Measurements from ENCODE around the gene CACNA2D3. TPM values are rescaled to one million over a fixed set of nuclear protein-coding genes. Genes with fewer than 3 reads are reported as not detected.
A peak's percentile ranks its signal among the peaks of the same experiment; 100 is the strongest.

CACNA2D3 gene
- total and polyA plus RNA-seq, 2 donors from 2014 or later, result 5.7 to 11.2 TPM

GRCh38 chr3:54086652-54087405 is 35.5 kb upstream of the CACNA2D3 start:
- Histone ChIP-seq H3K9ac (ENCODE audit: low read length in 3 of 3) (no peak overlapping the region), H3K36me3 (ENCODE audit: control insufficient read depth in 2 of 3, insufficient read depth in 3 of 3, low read length in 3 of 3) (no peaks in the 10 kb centered on the region), H3K27me3 (ENCODE audit: control insufficient read depth, insufficient read depth, low read length) (peaks cover 5% of the 10 kb centered on the region), H3K9me3 (ENCODE audit: control insufficient read depth in 2 of 3, insufficient read depth in 1 of 3, low read length in 3 of 3) (no peaks in the 10 kb centered on the region), H3K27ac (ENCODE audit: low read depth in 2 of 2, low read length in 2 of 2) (no peak overlapping the region), H3K4me3 (ENCODE audit: low read length in 3 of 3) (peak overlapping the region in 1 of 3 donors; percentile 41), H3K4me1 (ENCODE audit: control insufficient read depth in 2 of 3, insufficient read depth in 2 of 3, low read depth in 1 of 3, low read length in 3 of 3) (peaks cover 0 to 2% (median 0%) of the 10 kb centered on the region in 3 donors)
- TF ChIP-seq CTCF (IDR thresholded peaks at IDR 0.05; ENCODE audit: borderline replicate concordance, extremely low read depth, insufficient read depth), result no peak
- FAIRE-seq, result no peak
- peak in 1 of 5 donors; percentile 34 for DNase-seq
- intact Hi-C loops (cut with DNase I), result no loop called here

DNA sequence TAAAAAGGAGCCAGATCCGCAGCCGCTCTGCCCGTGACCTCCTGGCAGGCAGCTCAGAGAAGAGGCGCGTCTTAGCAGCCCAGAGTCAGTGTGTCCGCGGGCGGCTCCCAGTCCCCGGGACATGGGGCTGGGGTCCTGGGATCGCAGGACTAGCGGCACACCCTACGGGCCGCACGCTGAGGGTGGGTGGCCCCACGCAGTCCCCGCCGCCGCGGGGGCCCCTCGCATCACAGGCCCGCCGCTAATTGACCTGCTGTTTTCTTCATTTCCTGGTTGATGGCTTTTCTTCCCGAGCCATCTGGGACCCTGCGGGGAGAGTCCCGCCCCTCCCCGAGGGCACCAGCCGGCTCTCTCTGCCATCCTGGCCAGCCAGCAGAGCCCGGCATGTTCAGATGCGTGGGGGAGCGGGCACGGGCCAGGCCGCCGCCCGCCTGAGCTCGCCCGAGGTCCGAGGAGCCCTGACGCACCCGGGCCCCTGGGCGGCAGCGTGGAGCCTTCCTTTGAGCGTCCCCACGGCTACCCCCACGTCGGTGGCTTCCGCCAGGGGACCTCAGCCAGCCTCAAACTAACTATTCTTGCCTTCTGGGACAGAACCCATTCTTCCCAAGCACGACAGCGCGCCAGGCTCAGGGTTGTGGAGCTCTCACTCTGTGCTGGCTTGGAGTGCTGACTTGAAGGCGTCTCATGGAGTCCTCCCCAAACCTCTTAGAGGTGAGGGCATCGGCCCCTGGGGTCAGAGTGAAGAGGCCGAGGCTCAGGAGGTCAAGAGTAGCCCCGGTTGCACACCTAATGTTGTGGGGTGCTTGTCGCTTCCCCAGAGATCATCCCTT is 34.6 kb upstream of the CACNA2D3 start:
- Histone ChIP-seq H3K27ac (ENCODE audit: low read depth in 2 of 2, low read length in 2 of 2) (no peak overlapping the region), H3K36me3 (ENCODE audit: control insufficient read depth in 2 of 3, insufficient read depth in 3 of 3, low read length in 3 of 3) (no peaks in the 10 kb centered on the region), H3K27me3 (ENCODE audit: control insufficient read depth, insufficient read depth, low read length) (peaks cover 5% of the 10 kb centered on the region), H3K4me1 (ENCODE audit: control insufficient read depth in 2 of 3, insufficient read depth in 2 of 3, low read depth in 1 of 3, low read length in 3 of 3) (peaks cover 0 to 2% (median 0%) of the 10 kb centered on the region in 3 donors), H3K9me3 (ENCODE audit: control insufficient read depth in 2 of 3, insufficient read depth in 1 of 3, low read length in 3 of 3) (no peaks in the 10 kb centered on the region), H3K4me3 (ENCODE audit: low read length in 3 of 3) (peak overlapping the region in 1 of 3 donors; percentile 41), H3K9ac (ENCODE audit: low read length in 3 of 3) (no peak overlapping the region)
- DNase-seq (peak; percentile 47 to 73 (median 68)), FAIRE-seq (no peak)
- intact Hi-C loops (cut with DNase I), result no loop called here
- TF ChIP-seq CTCF (IDR thresholded peaks at IDR 0.05; ENCODE audit: borderline replicate concordance, extremely low read depth, insufficient read depth), result no peak

- no peak for TF ChIP-seq CTCF (IDR thresholded peaks at IDR 0.05; ENCODE audit: borderline replicate concordance, extremely low read depth, insufficient read depth)
- FAIRE-seq, result no peak
These were observed 28.7 kb upstream of the CACNA2D3 start for GRCh38 chr3:54093491-54094248.

More at GRCh38 chr3:54093491-54094248, 28.7 kb upstream of the CACNA2D3 start:
- no peak overlapping the region for H3K9ac ChIP-seq (ENCODE audit: low read length in 3 of 3)
- H3K4me1 ChIP-seq (ENCODE audit: control insufficient read depth in 2 of 3, insufficient read depth in 2 of 3, low read depth in 1 of 3, low read length in 3 of 3), result no peaks in the 10 kb centered on the region
- H3K27ac ChIP-seq (ENCODE audit: low read depth in 2 of 2, low read length in 2 of 2), result no peak overlapping the region
- intact Hi-C loops (cut with DNase I), result no loop called here
- H3K27me3 ChIP-seq (ENCODE audit: control insufficient read depth, insufficient read depth, low read length), result peaks cover 2% of the 10 kb centered on the region
- H3K9me3 ChIP-seq (ENCODE audit: control insufficient read depth in 2 of 3, insufficient read depth in 1 of 3, low read length in 3 of 3), result no peaks in the 10 kb centered on the region
- DNase-seq, result no peak
- no peaks in the 10 kb centered on the region for H3K36me3 ChIP-seq (ENCODE audit: control insufficient read depth in 2 of 3, insufficient read depth in 3 of 3, low read length in 3 of 3)
- H3K4me3 ChIP-seq (ENCODE audit: low read length in 3 of 3), result no peak overlapping the region

Measured in kidney (tissue), 14 donors.